Measurements from ENCODE around the gene UCHL3. TPM values are rescaled to one million over a fixed set of nuclear protein-coding genes. Genes with fewer than 3 reads are reported as not detected.

Gene UCHL3
- polyA plus RNA-seq, 1 donor from 2014 or later, result 47.1 TPM

DNA sequence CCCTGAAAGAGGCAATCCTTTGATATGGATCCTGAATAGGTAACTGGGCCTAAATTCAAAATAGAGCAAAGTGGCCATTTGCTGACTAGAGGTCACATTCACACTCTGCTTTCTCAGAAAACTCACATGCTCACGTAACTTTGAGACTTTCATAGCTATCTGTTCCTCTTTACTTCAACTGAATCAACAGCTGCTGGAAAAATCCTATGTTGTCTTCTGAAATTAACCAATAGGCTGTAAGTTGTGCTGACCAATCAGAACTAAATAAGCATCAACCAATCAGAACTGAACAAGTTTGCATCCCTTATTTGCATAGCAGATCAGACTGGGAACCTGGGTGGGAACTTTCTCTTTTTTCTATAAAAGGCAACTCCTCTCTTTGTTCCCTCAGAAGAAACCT, 43.6 kb upstream of the UCHL3 start:
- Histone ChIP-seq H3K27ac (ENCODE audit: low read length) (no peak overlapping the region), H3F3A (ENCODE audit: insufficient read depth, low read length, poor library complexity, severe bottlenecking) (no peaks in the 10 kb centered on the region), H3K4me3 (ENCODE audit: low read length) (no peak overlapping the region), H3K36me3 (ENCODE audit: insufficient read depth, low read length) (no peaks in the 10 kb centered on the region), H4K20me1 (ENCODE audit: insufficient read depth) (no peaks in the 10 kb centered on the region), H3K9me2 (ENCODE audit: insufficient read depth, low read length) (no peaks in the 10 kb centered on the region), H3K9ac (ENCODE audit: low read length) (no peak overlapping the region), H3K79me2 (replicated peaks; ENCODE audit: insufficient read depth, low read length) (no peaks in the 10 kb centered on the region), H3K9me3 (ENCODE audit: low read length) (no peaks in the 10 kb centered on the region), H3K27me3 (ENCODE audit: insufficient read depth, low read depth, low read length) (no peaks in the 10 kb centered on the region), H2AFZ (ENCODE audit: low read depth, low read length) (no peak overlapping the region), H3K4me2 (ENCODE audit: low read length) (no peak overlapping the region)
- TF ChIP-seq POLR2AphosphoS5 (IDR thresholded peaks at IDR 0.05), result no peak
- TF ChIP-seq EP300 (conservative IDR thresholded peaks at IDR 0.05; ENCODE audit: poor library complexity, severe bottlenecking), result no peak
- no peak for TF ChIP-seq EZH2 (IDR thresholded peaks at IDR 0.05; ENCODE audit: borderline replicate concordance, insufficient read depth, low read length, poor library complexity, severe bottlenecking)
- TF ChIP-seq, protein P1, sequence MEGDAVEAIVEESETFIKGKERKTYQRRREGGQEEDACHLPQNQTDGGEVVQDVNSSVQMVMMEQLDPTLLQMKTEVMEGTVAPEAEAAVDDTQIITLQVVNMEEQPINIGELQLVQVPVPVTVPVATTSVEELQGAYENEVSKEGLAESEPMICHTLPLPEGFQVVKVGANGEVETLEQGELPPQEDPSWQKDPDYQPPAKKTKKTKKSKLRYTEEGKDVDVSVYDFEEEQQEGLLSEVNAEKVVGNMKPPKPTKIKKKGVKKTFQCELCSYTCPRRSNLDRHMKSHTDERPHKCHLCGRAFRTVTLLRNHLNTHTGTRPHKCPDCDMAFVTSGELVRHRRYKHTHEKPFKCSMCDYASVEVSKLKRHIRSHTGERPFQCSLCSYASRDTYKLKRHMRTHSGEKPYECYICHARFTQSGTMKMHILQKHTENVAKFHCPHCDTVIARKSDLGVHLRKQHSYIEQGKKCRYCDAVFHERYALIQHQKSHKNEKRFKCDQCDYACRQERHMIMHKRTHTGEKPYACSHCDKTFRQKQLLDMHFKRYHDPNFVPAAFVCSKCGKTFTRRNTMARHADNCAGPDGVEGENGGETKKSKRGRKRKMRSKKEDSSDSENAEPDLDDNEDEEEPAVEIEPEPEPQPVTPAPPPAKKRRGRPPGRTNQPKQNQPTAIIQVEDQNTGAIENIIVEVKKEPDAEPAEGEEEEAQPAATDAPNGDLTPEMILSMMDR (IDR thresholded peaks at IDR 0.05; ENCODE audit: poor library complexity, severe bottlenecking), result no peak
- TF ChIP-seq SMC3 (conservative IDR thresholded peaks at IDR 0.05; ENCODE audit: poor library complexity), result no peak
- TF ChIP-seq MXI1 (conservative IDR thresholded peaks at IDR 0.05; ENCODE audit: poor library complexity, severe bottlenecking), result no peak
- TF ChIP-seq RAD21 (conservative IDR thresholded peaks at IDR 0.05), result no peak
- TF ChIP-seq, protein P2, sequence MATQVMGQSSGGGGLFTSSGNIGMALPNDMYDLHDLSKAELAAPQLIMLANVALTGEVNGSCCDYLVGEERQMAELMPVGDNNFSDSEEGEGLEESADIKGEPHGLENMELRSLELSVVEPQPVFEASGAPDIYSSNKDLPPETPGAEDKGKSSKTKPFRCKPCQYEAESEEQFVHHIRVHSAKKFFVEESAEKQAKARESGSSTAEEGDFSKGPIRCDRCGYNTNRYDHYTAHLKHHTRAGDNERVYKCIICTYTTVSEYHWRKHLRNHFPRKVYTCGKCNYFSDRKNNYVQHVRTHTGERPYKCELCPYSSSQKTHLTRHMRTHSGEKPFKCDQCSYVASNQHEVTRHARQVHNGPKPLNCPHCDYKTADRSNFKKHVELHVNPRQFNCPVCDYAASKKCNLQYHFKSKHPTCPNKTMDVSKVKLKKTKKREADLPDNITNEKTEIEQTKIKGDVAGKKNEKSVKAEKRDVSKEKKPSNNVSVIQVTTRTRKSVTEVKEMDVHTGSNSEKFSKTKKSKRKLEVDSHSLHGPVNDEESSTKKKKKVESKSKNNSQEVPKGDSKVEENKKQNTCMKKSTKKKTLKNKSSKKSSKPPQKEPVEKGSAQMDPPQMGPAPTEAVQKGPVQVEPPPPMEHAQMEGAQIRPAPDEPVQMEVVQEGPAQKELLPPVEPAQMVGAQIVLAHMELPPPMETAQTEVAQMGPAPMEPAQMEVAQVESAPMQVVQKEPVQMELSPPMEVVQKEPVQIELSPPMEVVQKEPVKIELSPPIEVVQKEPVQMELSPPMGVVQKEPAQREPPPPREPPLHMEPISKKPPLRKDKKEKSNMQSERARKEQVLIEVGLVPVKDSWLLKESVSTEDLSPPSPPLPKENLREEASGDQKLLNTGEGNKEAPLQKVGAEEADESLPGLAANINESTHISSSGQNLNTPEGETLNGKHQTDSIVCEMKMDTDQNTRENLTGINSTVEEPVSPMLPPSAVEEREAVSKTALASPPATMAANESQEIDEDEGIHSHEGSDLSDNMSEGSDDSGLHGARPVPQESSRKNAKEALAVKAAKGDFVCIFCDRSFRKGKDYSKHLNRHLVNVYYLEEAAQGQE (IDR thresholded peaks at IDR 0.05; ENCODE audit: borderline replicate concordance), result no peak
- TF ChIP-seq TAF1 (IDR thresholded peaks at IDR 0.05; ENCODE audit: low read depth), result no peak

DNA sequence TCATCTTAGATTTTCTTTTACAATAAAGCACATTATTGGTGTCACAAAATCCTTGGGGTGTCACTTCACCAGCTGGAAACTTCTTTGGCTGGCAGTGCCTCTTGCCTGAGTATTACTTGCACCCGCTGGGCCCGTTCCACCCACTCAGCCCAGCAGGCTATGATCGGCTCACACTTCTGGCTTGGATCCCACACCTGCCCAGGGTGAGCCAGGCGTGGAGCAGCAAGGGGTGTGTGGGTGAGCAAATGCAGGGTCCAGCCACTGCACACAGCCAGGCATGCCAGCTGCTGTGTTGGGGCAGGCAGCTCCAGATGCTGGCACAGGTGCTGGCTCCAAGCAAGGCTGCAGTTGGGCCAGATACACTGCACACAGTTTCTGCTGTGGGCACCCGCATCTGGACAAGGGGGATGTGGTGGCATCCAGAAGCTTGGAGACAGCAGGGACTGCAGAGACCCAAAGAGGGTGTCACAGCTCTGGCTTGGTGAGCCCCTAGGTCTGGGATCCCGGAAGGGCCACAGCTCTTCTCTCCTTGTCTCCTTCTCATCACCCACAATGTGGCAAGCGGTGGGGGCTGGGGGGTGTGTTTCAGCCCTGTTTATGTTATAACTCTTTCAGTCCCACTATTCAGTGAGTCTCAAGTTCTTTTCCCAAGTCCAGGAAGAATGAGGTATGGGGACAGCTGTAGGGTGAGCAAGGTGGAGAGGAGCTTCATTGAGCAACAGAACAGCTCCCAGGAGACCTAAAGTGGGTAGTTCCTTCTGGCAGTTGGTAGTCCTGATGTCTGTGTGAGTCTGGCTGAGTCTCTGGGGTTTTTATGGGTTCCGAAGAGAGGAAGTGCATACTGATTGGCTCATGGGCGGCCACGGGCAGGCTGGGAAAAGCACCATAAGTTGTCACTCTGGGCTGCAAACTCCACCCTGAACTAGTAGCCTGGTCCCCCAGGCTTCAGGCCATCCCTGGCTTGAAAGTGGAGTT, 42.3 kb upstream of the UCHL3 start:
- no peaks in the 10 kb centered on the region for H4K20me1 ChIP-seq (ENCODE audit: insufficient read depth)
- H3K4me2 ChIP-seq (ENCODE audit: low read length), result no peak overlapping the region
- H3F3A ChIP-seq (ENCODE audit: insufficient read depth, low read length, poor library complexity, severe bottlenecking), result no peaks in the 10 kb centered on the region
- H3K9me3 ChIP-seq (ENCODE audit: low read length), result no peaks in the 10 kb centered on the region
- no peaks in the 10 kb centered on the region for H3K9me2 ChIP-seq (ENCODE audit: insufficient read depth, low read length)
- no peaks in the 10 kb centered on the region for H3K79me2 ChIP-seq (replicated peaks; ENCODE audit: insufficient read depth, low read length)
- H3K36me3 ChIP-seq (ENCODE audit: insufficient read depth, low read length), result no peaks in the 10 kb centered on the region
- H3K27me3 ChIP-seq (ENCODE audit: insufficient read depth, low read depth, low read length), result no peaks in the 10 kb centered on the region
- H2AFZ ChIP-seq (ENCODE audit: low read depth, low read length), result no peak overlapping the region
- H3K4me3 ChIP-seq (ENCODE audit: low read length), result no peak overlapping the region
- TF ChIP-seq SMC3 (conservative IDR thresholded peaks at IDR 0.05; ENCODE audit: poor library complexity), result no peak
- no peak for TF ChIP-seq TAF1 (IDR thresholded peaks at IDR 0.05; ENCODE audit: low read depth)
- TF ChIP-seq, protein P1 (IDR thresholded peaks at IDR 0.05; ENCODE audit: poor library complexity, severe bottlenecking), result no peak
- TF ChIP-seq, protein P2 (IDR thresholded peaks at IDR 0.05; ENCODE audit: borderline replicate concordance), result no peak
- no peak for TF ChIP-seq EP300 (conservative IDR thresholded peaks at IDR 0.05; ENCODE audit: poor library complexity, severe bottlenecking)
- no peak for TF ChIP-seq POLR2AphosphoS5 (IDR thresholded peaks at IDR 0.05)
- no peak for TF ChIP-seq RAD21 (conservative IDR thresholded peaks at IDR 0.05)
- TF ChIP-seq EZH2 (IDR thresholded peaks at IDR 0.05; ENCODE audit: borderline replicate concordance, insufficient read depth, low read length, poor library complexity, severe bottlenecking), result no peak
- no peak for TF ChIP-seq MXI1 (conservative IDR thresholded peaks at IDR 0.05; ENCODE audit: poor library complexity, severe bottlenecking)
- no peak overlapping the region for H3K9ac ChIP-seq (ENCODE audit: low read length)
- no peak overlapping the region for H3K27ac ChIP-seq (ENCODE audit: low read length)
